Myocyte (in vitro differentiated cells): ENCODE results near the gene CDH4. TPM values are rescaled to one million over a fixed set of nuclear protein-coding genes. Genes with fewer than 3 reads are reported as not detected.

Experiments
- DNase-seq: peaks from one replicate; pipeline ENCODE4 v3.0.0-alpha.2; 2012; ENCODE audit warnings: low read depth
- total RNA-seq: library from RNA; depleted of rRNA; stranded (reverse); fragments of >200 nt; gene quantifications from 2 replicates; pipeline ENCODE4 v1.2.3, GENCODE V29; 2014

Gene CDH4
- total RNA-seq, 1 donor from 2014 or later, result 0.45 TPM

DNA sequence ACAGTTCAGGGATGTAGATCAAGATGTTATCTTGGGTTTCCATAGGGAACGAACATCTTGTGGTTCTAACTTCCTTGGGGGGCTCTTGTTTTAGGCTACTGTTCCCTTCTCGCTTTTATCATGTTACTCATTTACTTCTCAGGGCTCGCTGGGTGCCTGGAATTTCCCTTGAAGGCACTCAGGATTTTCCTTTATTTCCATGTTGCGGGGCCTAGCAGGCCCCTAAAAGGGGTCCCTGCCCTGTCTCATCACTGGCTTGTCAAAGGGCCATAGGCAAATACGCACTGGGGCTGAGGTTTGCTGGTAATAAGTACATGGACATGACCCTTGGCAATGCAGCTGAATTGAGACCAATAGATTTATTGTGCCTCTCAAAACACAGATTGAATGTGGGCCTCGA is 262.3 kb downstream of the CDH4 start:
- no peak for DNase-seq

DNA sequence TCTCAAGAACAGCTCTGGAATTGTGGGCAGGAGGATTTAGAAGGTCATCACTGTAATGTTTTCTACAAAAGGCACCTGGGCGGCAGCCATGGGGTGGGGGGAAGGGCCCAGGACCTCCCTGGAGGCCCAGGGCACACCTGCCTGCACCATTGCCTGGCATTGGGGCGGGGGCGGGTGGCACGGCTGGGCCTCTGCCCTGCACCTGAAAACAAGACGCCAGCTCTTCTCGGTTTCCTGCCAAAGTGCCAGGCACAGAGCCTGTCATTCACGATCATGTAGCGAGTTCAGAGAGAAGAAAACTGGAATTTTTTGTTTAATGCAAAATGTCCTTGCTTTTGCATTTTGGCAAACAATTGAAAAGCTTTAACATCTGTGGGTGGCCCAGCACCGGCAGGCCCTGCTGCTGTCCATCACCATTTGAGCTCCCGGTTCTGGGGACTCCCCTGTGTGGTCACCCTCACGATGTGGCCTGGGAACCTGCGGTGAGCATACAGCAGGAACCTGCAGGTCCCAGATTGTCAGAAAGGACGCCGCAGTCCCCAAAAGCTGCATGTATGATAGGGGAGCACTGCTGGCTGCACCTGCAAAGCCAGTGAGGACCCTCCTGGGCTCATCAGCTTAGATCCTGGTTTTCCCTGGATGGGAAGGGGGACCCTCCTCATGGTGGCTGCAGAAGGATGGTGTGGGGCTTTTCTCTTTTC is 262.9 kb downstream of the CDH4 start:
- DNase-seq, result no peak

DNA sequence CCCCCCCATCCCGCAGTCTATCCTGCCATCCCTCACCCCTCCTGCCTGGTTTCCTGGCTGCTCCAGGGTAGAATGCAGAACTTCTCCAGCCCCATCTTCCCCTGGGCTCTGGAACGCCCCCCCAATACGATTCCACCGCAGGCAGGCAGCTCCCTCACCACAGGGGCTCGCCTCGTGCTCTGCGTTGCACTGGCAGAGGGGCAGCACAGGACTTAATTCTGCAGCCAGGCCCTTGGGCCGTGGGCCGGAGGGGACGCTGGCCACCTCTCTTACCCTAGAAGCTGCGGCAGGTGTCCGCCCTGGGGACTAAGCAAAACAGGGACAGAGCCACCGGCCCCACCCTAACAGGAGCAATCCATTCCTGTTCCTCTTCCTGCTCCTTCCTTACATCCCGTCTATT is 263.9 kb downstream of the CDH4 start:
- DNase-seq, result no peak

DNA sequence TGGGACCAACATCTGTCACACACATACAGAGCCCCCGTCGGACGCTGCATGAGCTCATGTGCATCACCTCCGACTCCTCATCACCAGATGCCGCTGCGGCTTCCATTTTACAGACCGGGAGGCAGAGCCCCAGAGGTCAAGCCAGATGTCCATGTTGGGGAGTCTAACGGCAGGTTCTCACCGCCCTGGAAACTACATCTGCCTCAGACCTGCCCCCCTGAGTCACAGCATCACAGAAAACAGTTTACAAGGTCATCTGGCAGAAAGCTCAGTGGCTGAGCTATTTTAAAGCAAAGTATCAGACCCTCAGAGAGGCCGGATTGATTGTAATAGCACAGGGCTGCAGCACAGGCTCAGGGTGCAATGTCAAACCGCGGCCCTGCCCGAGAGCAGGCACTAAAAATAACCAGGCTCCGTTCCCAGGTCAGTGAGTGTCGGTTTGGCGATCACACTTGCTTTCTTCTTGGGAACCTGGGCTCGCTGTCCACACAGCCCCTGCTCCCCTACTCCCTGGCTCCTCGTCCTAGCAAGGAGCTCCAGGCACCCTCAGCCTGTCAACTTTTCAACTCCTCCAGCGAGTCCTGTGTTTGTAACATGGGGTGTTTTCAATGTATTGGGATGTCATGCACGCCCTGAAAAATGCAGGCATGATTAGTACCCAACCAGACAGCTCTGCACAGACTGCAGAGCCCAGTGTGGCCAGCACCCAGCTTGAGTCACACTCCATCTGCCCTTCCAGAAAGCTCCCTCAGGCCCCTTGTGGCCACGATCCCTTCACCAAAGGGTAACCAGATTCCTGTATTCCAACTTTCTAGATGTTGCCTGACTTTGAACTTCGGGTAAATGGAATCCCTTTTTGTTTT is 264.5 kb downstream of the CDH4 start:
- peak; percentile 5 for DNase-seq

DNA sequence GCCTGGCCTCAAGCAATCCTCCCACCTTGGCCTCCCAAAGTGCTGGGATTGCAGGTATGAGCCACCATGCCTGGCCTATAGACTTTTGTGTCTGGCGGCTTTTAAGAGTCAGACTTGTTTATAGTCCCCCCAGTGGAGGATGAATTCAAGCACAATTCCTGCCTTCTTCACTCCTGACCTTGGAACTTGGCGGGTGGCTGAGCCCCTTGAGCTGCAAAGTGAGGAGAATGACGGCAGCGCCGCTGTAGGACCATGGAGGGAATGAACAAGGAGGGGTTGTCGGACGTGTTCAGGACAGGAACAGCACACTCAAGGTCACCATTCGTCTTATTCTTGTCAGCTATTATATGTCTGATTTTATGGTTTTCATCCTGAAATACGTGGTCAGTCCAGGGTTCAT is 265.4 kb downstream of the CDH4 start:
- DNase-seq, result no peak

DNA sequence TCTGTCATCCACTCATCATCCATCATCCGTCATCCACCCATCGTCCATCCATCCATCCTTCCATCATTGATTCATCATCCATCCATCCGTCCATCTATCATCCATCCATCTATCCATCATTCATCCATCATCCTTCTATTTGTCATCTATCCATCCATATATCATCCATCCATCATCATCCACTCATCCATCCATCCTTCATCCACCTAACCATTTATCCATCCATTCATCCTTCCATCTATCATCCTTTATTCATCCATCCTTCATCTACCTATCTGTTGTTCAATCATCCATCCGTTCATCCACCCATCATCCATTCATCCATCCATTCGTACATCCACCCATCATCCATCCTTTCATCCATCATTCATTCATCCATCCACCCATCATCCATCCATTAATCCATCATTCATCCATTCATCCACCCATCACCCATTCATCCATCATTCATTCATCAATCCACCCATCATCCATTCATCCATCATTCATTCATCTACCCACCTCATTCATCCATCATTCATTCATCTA is 266.4 kb downstream of the CDH4 start:
- no peak for DNase-seq

DNA sequence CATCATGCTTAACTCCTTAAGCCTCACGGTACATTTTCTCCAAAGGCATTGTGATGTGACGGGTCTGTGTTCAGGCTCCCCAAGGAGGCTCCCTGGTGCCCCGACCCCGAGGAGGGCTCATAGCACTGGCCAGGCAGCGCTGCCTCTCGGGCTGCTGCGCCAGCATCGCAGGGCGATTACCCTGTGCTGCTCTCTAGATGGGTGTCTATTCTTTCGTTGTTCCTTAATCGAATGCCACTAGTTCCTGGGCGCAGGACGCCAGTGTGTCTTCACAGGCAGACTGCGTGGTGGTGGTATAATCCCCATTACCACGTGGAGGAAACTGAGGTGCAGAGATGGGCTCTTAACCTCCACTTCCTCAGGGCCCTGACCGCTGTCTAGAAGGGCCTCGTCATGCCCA is 267.4 kb downstream of the CDH4 start:
- no peak for DNase-seq

DNA sequence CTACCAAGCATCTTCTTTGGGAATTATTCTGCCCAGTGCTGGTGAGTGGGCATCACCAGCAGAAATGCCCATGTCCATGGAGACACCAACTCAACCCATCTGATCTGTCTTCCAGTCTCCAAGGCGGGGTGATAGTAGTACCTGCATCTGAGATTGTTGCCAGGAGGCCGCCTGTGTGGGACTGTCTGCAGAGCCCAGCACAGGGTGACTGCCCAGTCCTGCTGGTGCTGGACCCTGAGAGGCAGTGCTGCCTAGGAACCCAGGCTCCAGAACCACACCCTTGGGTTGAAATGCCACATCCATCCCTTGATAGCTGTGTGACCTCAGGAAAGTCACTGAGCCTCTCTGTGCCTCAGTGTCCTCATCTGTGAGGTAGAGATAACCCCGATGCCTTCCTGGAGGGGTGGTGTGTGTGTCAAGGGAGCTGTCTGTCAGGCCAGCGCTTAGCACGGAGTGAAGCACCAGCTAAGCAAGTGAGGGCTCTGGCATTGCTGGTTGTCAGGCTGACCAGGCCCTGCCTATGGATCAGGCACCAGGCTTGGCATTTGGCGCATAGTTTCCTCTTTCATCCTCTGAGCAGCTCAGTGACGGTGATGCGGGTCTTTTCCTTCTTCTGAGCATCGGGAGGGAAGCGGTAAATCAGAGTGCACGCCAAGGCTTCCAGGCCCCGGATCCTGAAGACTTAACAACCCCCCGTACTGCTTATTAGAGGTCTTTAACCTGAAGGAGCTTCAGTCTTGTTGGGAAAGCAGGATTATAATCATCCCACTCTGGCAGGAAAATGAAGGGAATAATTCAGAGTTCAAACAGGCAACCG is 268.2 kb downstream of the CDH4 start:
- DNase-seq, result no peak

DNA sequence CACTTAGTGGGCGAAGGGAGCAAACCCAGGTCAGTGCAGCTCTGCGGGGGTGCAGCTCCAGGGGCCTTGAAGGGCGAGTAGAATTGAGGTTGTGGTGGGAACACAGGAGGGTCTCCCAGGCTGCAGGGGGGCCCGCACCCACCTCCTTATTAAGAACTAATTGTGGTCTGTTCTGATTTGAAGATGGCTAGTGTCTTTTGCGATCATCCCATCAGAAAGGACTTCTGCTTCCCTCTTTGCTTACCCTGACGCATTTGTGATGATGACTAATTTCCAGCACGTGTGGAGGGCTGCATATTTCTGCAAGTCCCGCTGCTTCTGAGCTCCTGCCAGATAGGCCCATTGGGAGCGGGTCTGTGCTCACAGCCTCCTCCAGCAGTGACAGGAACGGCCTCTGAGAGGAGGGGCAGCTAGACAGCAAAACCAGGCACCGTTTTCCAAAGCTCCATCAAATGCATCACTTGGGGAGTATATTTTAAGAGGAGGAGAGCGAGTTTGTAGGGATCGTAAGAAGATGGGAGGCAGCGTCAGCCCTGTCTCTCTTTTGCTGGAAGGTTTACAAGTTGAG is 268.9 kb downstream of the CDH4 start:
- DNase-seq, result no peak

DNA sequence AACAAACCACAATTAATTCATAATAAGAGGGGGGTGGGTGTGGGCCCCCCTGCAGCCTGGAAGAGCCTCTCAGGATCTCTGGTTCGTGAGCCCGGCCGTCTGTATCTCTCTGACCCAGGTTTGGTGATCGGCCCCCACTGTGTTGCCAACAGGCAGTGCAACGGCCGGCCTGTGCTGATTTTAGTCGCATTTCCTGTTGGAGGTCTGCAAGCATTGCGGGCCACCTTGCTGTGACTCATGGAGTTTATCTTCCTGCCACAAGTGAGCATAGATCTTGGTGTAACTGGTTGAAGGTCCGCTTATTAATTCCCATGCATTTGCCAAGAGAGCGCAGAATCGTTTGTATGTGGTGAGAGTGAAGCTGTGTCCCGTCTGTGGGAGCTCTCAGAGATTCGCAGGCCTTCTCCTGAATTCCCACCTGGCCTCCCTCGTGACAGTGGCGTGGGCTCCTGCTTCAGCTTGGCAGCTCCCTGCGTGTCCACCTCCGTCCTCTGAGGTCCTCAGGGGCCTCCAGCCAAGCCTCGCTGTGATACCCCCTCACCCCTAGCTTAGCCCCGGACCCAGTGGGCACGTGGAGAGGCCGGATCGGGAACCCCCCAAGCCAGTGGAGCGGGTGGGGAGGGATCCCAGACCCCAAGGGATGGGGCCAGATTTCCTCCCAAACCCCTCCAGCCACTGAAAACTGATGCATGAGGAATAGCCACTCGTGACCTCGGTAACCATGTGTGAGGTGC is 269.8 kb downstream of the CDH4 start:
- DNase-seq, result no peak

DNA sequence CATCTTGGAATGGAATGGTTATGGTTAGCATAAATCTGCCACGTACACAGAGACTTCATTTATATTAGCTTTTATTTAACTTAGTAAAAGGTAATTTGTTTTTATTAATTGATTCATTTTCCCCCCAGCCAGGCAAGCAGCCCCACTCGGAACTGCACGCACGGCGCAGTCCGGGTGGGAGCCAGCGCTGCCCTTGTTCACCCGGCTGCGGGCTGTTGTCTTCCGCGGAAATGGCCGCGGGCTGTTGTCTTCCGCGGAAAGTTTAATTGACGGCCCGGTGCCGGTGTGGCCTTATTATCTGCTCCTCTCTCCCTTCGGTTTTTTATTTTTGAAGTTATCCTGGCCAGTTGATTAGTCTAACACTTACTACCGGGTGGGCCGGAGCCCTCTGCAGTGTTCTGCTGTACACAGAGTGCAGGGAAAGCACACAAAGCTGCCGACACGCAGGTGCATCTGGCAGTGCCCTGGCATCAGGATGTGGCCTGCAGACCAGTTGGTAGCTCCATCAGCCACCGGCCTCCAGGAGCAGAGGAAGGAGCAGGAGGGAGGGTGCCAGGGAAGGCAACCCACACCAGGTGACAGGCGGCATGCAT is 270.5 kb downstream of the CDH4 start:
- DNase-seq, result no peak

DNA sequence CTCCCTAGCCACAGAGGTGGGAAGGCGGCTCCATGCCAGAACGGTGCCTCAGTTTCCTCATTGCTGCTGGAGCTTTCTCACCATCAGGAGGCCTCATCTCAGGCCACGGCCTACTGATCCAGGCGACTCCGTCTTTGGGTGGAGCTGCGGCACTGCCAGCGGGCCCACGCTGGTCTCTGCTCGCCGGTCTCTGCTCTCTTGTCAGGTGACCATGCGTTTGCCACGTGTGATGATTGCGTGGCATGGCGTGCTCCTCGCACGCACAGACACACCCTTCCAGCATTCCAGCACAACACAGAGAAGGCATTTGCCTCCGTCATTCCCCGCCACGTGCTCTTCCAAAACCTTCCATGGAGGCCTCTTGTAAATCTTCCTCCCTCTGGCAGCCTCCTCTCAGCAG is 271.1 kb downstream of the CDH4 start:
- no peak for DNase-seq

DNA sequence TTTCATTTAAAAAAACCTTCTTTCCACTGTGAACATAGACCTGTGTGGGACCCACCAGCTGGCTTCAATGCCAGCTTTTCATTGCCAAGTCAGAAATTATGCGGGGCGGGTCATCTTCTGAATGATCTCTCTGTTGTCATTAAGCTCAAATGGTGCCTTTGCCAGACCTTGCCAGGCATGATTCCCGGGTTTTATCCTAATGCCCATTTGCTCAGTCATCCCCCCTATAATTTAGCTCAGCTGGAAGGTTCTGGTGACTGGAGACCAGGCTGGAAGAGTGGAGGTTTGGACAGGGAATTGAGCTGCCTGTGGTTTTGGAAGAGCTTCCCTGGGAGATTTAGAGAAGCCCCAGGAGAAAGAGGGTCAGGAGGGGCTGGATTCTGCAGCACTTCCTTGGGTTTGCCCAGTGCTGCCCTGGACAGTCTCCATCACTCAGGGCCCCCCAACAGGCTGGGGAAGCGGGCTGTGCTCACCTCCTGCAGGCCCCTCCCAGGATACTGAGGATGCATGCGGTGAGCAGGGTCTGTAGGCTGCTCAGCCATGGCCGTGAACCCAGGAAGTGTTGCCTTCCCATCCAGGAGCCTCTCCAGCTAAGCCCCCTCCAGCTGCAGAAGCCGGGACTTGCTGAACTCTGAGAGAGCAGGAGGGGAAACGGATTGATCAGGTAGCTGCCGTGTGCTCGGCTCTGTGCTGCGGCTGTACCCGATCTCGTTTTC is 273.0 kb downstream of the CDH4 start:
- no peak for DNase-seq

DNA sequence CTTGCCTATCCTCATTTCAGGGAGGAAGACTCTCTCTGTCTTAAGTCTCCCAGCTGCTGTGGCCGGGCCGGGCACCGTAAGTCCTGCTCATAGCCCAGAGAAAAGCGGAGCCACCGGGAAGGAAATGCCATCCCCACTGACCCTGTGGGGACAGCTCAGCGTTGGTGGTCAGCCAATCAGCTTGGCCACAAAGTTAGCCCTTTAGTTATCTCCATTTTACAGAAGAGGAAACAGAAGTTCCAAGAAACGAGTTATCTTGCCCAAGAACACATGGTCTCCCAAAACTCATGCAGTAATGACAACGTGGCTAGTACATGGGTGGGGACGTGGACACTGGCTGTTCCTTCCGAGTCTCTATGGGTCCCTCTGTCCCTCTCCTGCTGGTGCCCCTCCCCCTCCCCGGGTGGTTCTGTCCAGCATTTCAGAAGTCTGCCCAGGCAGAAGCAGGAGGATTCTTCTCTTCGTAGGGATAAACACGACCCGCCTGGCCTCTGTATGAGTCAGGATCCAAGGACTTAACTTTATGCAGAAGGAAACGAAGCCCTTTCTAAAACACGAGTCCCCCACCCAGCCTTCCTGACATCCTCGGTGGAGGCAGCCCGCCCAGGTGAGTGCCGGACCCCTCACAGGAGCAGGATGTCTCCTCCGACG is 273.8 kb downstream of the CDH4 start:
- DNase-seq, result no peak

DNA sequence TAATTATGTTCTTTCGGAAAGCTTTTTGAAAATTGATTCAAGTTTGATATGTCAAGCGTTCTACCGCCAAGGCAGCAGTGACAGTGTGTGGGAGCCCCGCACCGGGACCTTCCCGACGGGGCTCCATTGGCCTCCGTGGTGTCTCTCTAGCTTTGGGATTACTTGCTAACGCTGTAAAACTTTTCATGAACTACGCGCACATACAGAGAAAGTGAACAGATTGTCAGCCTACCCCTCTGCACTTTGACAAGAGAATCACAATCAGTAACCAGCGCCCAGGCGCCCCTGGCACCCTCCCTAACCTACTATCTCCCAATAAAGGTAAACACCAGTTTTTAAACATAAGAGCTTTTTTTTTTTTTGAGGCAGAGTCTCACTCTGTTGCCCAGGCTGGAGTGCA is 274.8 kb downstream of the CDH4 start:
- no peak for DNase-seq

DNA sequence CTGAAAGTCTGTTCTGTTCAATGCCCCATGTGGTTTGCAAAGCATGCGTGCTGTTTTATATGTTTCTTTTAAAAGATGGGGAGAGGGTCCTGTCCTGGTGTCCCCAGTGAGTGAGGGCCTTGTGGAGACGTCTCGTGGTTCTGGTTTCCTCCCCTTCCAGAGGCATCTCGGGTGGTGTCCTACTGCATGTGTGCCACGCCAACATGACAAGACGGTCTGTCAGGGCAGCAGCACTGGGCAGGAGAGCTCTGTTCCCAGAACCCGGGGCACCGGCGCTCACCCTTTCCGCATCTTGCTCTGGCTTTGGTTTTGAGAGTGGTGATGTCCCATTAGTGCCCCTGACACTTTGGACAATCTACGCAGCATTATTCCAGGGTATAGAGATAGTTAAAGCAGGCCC is 275.6 kb downstream of the CDH4 start:
- DNase-seq, result no peak

DNA sequence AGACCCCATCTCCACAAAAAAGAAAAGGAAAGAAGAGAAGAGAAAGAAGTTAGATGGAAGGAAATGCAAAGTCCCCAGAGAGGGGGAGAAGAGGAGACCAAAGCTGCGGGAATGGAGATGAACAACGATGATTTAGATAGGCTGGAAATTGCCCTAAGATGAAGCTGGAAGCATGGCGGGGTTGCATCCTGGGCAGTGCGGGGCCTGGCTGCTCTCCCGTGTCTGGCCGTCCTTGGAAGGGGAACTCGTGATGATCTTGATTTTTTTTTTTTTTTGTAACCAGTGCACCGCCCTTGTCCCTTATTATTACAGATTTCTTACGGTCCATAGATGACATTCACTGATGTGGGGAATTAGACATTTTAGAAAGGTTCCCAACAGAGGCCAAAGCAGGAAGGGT is 276.5 kb downstream of the CDH4 start:
- no peak for DNase-seq

DNA sequence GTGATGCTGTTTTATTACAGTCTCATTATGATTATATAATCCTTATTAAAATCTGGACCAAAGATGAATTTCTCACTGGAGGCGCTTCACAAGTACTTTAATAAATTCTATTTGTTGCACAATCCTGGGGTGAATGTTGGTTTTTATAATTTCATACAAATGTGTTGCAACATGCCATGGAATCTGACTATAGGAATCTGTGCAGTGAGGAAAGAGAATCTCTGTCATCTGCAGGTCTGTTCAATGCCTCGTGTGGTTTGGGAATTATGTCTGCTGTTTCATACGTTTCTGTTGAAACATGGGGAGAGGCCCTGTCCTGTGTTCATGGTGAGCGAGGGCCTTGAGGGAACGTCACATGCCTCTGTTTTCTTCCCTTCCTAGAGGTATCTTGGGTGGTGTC is 277.3 kb downstream of the CDH4 start:
- no peak for DNase-seq
